ENCODE data around the gene APOC4.
"Not testable (repeated sequence)": the region's sequence is repeated elsewhere in the genome, so short reads cannot be mapped to it uniquely, and the experiment has no call there.

Gene APOC4

DNA sequence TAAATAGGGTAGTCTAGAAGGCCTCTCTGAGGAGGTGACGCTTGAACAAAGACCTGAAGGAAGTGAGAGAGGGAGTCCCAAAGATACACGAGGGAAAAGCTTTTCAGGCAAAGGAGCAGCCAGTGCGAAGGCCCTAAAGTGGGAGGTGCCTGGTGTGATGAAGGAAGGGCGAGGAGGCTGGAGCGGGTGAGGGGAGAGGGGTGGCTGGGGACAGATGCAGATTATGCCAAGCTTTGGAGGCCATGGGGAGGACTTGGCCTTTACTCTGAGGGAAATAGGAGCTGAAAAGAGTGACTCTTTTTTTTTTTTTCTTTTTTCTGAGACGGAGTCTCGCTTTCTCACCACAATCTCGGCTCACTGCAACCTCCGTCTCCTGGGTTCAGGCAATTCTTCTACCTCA, 16.1 kb downstream of the APOC4 start:
- DNase-seq (no peak), ATAC-seq (no peak)

DNA sequence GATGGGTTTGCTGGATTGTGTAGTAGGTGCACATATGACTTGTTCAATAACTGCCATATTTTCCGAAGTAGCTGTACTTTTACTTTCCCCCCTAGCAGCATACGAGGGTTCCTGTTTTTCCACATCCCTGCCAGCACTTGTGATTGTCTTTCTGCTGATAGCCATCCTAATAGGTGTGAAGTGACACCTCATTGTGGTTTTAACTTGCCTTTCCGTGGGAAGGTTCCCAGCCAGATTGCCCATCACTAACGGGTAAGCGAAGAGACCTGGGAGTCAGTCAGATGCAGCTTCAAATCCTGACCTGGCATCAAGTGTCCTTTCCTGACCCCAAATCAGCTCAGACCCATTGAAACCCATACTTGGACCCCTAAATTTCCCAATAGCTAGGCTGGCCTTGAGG, 17.7 kb downstream of the APOC4 start:
- ATAC-seq = no peak
- DNase-seq = no peak

DNA sequence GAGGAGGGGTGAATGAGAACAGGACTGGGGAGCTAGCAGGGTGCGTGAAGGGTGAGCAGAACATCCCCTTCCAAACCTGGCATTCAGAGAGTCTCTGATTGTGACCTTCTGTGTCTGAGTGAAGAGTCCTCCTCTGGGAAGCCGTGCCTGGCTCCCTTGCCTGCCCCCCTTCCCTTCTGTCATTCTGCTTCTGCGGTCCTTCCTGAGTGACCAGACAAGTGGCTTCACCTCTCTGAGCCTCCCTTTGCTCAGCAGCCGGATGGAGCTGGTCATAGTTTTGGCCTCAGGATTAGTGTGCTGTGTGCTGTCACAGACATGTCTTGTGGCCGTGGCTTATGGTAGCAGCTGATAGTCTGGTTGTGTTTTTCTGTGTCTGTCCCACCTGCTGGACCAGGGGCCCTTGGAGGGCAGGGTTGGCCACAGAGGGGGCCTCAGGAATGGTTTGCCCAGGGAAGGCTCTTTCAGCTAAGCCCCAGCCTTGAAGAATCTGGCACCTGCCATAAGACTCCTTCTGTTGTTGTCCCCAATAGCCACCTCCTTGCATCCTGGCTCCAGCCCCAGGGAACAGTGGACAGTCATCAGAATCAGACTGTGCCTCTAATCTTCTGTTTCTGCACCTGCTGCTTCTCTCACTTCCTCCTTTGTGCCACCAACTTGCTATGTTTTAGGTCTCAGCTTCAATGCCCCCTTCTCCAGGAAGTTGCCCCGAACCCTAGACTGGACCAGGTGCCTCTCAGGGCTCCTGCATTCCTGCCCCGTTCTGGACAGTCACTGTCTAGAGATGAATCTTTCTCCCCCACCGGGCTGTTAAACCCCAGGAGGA, 19.1 kb downstream of the APOC4 start:
- DNase-seq (no peak), ATAC-seq (no peak)

GRCh38 chr19:44961821-44962220, 19.8 kb downstream of the APOC4 start:
- no peak for ATAC-seq
- no peak for DNase-seq

GRCh38 chr19:44968118-44968517, 26.1 kb downstream of the APOC4 start:
- ATAC-seq = no peak
- DNase-seq = no peak

- no peak for ATAC-seq
These were observed 26.6 kb downstream of the APOC4 start for GRCh38 chr19:44968670-44969069.

GRCh38 chr19:44969437-44969836, 27.4 kb downstream of the APOC4 start:
- no peak for DNase-seq
- ATAC-seq = no peak

More at GRCh38 chr19:44968670-44969069, 26.6 kb downstream of the APOC4 start:
- no peak for DNase-seq

GRCh38 chr19:44971451-44971850, 29.4 kb downstream of the APOC4 start:
- ATAC-seq, DNase-seq: not testable (repeated sequence)

DNA sequence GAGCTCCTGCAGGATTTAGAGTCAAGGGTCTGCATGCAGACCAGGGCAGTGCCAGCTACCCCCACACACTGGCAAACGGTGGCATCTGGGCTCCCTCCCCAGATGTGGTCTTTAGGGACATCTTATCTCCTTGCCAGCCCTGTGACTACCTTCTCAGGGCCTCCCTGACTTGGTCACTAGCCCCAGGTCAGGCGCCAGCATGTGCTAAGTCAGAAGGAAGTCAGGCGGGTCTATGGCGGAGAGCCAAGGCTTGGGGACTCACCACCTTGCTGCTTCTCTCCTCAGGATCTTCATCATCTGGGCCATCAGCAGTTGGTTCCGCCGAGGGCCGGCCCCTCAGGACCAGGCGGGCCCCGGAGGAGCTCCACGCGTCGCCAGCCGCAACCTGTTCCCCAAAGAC, 30.8 kb downstream of the APOC4 start:
- no peak for DNase-seq
- no peak for ATAC-seq

- no peak for DNase-seq
These were observed 32.1 kb downstream of the APOC4 start for GRCh38 chr19:44973982-44974735.

GRCh38 chr19:44974857-44975256, 32.8 kb downstream of the APOC4 start:
- ATAC-seq (no peak), DNase-seq (no peak)

More at GRCh38 chr19:44973982-44974735, 32.1 kb downstream of the APOC4 start:
- no peak for ATAC-seq

DNA sequence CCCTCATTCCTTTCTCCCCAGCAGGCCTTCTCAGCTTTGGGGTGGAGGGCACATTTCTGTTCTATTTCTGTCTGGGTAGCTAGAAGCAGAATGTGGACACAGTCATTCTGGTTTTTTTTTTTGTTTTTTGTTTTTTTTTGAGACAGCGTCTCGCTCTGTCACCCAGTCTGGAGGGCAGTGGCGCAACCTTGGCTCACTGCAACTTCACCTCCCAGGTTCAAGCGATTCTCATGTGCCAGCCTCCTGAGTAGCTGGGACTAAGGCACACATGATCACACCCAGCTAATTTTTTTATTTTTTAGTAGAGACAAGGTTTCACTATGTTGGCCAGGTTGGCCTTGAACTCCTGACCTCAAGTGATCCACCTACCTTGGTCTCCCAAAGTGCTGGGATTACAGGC, 33.4 kb downstream of the APOC4 start:
- DNase-seq = no peak
- ATAC-seq = no peak

DNA sequence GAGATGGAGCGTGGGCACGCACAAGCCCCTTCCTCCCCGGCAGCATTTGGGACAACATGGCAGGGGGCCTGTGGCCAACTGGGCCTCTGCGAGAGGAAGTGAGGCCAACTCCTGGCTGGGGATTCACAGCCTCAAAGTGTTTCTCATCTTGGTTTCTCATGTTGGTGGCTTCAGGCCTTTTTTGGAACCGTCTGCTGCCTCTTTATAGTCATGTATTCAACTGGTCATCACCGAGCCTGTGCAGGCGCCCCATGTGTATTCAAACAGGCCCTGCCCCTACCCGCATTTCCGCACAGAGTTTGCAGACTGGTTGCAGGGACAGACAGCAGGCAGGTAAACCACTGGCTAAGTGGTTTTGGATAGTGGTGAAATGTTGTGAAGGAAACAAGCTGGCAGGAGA, 42.0 kb downstream of the APOC4 start:
- DNase-seq = no peak
- ATAC-seq = no peak

DNA sequence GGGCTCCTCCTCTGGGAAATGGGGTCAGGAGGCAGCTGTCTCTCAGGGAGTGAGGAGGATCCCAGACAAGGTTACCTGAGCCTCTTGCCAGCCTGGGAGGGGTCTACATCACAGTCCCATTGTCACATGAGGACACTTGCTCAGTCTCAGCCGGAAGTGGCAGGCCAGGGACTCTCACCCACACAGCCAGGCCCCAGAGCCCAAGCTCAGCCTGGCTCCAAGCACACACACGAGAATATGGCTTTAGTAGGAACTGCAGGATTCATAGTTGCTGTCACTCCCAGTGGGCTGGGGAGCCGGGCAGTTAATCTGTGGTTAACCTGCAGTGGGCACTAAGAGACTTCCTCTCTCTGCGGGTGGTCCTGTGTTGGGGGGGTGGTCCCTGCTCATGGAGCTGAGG, 43.4 kb downstream of the APOC4 start:
- no peak for ATAC-seq

GRCh38 chr19:44986389-44986788, 44.4 kb downstream of the APOC4 start:
- no peak for DNase-seq
- no peak for ATAC-seq

More for the DNA sequence above, 43.4 kb downstream of the APOC4 start:
- no peak for DNase-seq

- no peak for ATAC-seq
- no peak for DNase-seq
These were observed 45.2 kb downstream of the APOC4 start for GRCh38 chr19:44987148-44987675.

- ATAC-seq (no peak), DNase-seq (no peak)
These were observed 46.2 kb downstream of the APOC4 start for GRCh38 chr19:44988273-44988672.

DNA sequence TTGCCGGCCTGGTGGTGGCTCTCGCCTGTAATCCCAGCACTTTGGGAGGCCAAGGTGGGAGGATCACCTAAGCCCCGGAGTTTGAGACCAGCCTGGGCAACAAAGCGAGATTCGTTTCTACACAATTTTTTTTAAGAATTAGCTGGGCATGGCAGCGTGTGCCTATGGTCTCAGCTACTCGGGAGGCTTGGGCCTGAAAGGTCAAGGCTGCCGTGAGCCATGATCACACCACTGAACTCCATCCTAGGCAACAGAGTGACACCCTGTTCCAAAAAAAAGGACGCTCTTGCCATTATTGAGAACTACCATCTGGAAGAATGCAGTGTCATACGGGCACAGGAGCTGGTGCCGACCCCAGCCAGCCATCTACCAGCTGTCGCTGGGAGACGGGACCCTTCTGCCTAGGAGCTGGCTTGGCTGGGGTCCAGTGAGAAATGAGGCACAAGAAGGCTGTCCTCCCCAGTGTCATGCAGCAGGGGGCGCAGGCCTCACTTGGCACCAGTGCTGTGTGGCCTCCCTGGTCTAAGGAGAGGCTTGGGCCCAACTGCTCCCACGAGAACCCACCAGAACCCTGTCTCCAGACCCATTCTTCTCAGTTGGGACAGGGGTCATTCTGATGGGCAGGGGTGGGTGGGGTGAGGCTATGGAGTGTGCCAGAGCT, 47.0 kb downstream of the APOC4 start:
- ATAC-seq = peak; percentile 63
- DNase-seq = peak; percentile 70

GRCh38 chr19:44990459-44990858, 48.4 kb downstream of the APOC4 start:
- ATAC-seq (no peak), DNase-seq (no peak)

DNA sequence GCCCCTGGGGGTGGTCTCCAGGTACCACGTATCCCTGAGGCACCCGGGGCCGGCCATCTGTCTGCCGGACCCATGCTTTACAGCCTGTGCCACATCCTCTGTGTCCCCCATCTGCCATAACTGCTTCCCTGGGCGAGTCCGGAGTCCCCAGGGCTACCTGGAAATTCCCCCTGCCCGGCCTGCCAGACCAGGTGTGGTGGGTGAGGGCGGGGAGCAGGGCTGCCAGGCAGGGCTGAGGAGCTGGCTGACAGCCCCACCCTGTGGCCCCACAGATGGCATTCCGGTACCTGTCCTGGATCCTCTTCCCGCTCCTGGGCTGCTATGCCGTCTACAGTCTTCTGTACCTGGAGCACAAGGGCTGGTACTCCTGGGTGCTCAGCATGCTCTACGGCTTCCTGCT, 48.9 kb downstream of the APOC4 start:
- DNase-seq = no peak
- ATAC-seq = no peak

DNA sequence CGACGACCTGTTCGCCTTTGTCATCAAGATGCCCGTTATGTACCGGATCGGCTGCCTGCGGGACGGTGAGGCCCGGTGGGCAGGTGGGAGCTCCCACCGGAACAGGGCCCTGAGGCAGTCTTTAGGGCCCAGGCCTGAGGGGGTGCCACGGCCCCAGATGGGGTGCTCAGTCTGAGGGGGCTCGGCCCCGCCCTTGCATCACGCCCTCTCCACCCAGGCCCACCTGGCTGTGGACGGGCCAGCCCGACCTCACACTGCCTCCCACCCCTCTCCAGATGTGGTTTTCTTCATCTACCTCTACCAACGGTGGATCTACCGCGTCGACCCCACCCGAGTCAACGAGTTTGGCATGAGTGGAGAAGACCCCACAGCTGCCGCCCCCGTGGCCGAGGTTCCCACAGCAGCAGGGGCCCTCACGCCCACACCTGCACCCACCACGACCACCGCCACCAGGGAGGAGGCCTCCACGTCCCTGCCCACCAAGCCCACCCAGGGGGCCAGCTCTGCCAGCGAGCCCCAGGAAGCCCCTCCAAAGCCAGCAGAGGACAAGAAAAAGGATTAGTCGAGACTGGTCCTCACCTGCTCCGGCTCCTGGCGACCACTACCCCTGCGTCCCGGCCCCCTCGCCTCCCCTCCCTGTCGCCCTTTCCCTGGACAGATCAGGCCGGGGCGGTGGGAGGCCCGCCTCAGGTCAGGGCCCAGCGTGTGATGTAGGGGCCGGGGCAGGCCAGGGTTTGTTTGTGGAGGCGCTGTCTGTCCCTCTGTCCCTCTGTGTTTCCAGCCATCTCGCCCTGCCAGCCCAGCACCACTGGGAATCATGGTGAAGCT, 50.5 kb downstream of the APOC4 start:
- DNase-seq (no peak), ATAC-seq (no peak)

- ATAC-seq (no peak), DNase-seq (no peak)
These were observed 51.5 kb downstream of the APOC4 start for GRCh38 chr19:44993526-44993925.

Measured in stimulated activated naive CD8-positive, alpha-beta T cell treated with anti-CD3 and anti-CD28 coated beads, Interleukin-15, Interleukin-2, amounts not matched to agents 100 U/mL and 50 U/mL, for 24 hours (primary cell).